GM12874 (cell line): ENCODE data around the gene DNAAF1.

Experiments
- CTCF ChIP-seq: IDR thresholded peaks from 2 replicates; pipeline ENCODE4 v1.5.1; 2011; ENCODE audit warnings: low read depth, mild to moderate bottlenecking, control low read depth, low read length, moderate library complexity; ENCODE audit not compliant: insufficient read depth

DNAAF1 gene

GRCh38 chr16:84182680-84183571, 37.8 kb downstream of the DNAAF1 start:
- TF ChIP-seq CTCF, result no peak

- no peak for TF ChIP-seq CTCF
Measured at GRCh38 chr16:84183572-84183875, 38.4 kb downstream of the DNAAF1 start.

GRCh38 chr16:84183911-84184591, 38.9 kb downstream of the DNAAF1 start:
- no peak for TF ChIP-seq CTCF

GRCh38 chr16:84184775-84185174, 39.7 kb downstream of the DNAAF1 start:
- no peak for TF ChIP-seq CTCF

- peak; percentile 93 for TF ChIP-seq CTCF
Measured at GRCh38 chr16:84186685-84187437, 41.8 kb downstream of the DNAAF1 start, which contains the start of gene TAF1C. TSS of gene TAF1C (minus strand) at chr16:84187057. CDS start at chr16:84184988, 2,069 bp downstream.

GRCh38 chr16:84190731-84191388, 45.8 kb downstream of the DNAAF1 start, which contains the start of gene ADAD2:
TSS of gene ADAD2 (plus strand) at chr16:84191157. CDS start at chr16:84191231, 74 bp downstream.
- no peak for TF ChIP-seq CTCF

GRCh38 chr16:84191466-84191865, 46.4 kb downstream of the DNAAF1 start:
- TF ChIP-seq CTCF, result no peak
